ENCODE results near the gene RUFY2.
A peak's percentile ranks its signal among the peaks of the same experiment; 100 is the strongest.
"Not testable (repeated sequence)": the region's sequence is repeated elsewhere in the genome, so short reads cannot be mapped to it uniquely, and the experiment has no call there.

RUFY2 gene

DNA sequence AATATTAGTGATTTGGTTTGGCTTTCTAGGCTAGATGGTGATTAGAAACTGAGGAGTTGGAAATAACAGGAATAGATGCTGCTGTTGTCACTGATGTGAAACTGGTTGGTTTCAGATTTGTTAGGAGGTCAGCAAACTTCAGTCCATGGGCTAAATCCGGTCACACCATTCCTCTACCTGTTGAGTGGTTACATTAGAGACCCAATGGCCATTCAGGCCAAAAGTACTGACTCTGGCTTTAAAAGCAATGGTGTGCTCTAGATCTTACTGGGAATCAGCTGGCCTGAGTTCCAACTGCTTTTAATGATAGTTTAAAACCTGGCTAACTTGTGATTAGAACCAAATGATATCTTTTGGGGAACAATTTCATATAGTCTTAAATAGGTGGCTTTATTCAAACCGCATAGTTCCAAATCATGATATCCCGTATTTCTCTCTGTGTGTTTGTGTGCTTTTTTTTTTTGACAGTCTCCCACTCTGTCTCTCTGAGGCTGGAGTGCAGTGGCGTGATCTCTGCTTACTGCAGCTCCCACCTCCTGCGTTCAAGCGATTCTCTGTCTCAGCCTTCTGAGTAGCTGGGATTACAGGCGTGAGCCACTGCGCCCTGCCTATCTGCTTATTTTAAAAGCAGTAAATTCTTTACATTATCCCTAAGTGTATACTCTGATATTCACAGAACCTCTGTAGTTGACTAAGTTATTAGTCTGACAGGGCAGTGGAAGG lies 66.6 kb downstream of the RUFY2 start:
- Mint-ChIP-seq H3K9me3 (no peaks in the 10 kb centered on the region), H3K36me3 (ENCODE audit: low read depth) (peaks cover 76% of the 10 kb centered on the region), H3K4me1 (peaks cover 37% of the 10 kb centered on the region), H3K27me3 (no peaks in the 10 kb centered on the region), H3K27ac (peak overlapping the region; percentile 30), H3K4me3 (no peak overlapping the region)
- DNase-seq (no peak), ATAC-seq (no peak)

DNA sequence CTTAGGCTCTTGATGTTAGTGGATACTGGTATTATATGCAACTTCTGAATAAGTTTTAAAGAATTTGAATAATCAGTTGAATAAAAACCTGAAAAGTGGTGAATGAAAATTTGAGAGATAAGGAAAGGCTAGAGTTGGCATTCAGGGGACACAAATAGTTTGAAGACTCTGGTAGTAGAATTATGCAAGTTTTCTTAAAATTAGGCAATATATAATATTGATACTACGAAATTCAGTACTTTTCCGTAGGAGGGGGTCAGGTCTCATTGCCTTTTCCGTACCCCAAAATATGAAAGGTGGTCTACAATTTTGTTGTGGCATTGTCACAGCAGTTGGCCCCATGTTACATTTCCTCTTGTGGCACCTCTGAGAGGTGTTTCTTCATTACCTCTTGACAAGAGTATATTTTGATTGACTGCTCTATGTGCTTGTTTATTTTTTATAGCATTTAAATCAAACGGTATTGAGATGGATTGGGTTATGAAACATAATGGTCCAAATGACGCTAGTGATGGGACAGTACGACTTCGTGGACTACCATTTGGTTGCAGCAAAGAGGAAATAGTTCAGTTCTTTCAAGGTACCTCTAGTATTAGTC lies 70.2 kb downstream of the RUFY2 start:
- DNase-seq (no peak), ATAC-seq (no peak)
- peak overlapping the region; percentile 88 for H3K27ac Mint-ChIP-seq
- H3K36me3 Mint-ChIP-seq (ENCODE audit: low read depth), result peaks cover 80% of the 10 kb centered on the region
- H3K4me1 Mint-ChIP-seq, result peaks cover 45% of the 10 kb centered on the region
- H3K4me3 Mint-ChIP-seq, result peak overlapping the region; percentile 99
- no peaks in the 10 kb centered on the region for H3K9me3 Mint-ChIP-seq
- no peaks in the 10 kb centered on the region for H3K27me3 Mint-ChIP-seq

DNA sequence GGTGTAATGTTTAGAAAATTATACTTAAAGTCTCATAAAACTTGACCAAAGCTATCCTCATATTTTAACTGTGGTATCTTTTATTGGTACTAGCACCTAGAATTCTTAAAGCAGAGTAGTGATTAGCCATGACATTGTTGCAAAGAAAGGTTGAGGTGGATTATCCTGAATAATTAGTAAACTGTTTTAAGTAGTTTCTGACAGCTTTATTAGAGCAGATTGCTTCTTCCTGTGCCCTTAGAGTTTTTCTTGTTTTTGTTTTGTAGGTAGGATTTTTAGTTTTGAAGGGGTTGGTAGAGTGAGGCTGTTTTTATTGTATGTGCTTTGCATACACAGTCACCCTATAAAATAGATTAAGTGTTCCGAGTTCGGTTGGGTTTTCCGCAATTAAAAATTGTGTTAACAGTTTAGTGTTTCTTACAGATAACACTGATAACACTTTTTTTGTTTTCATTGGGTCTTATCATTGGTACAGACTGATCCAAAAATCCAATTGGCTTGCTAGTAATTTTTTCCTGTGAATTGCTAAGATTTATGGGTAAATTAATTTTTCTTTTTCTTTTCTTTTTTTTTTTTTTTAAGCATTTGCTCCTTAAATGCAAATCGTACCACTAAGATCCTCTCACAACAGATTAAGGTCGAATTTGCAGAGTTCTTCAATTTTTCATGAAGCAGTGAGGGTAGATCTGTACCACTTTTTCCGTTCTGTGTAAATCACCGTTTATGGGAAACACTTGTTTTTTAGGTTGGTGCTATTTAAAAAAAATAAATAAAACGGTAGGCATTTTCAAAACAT lies 72.2 kb downstream of the RUFY2 start:
- peaks cover 3% of the 10 kb centered on the region for H3K9me3 Mint-ChIP-seq
- peaks cover 60% of the 10 kb centered on the region for H3K4me1 Mint-ChIP-seq
- no peak for ATAC-seq
- H3K27ac Mint-ChIP-seq, result peak overlapping the region; percentile 43
- peak overlapping the region; percentile 99 for H3K4me3 Mint-ChIP-seq
- no peaks in the 10 kb centered on the region for H3K27me3 Mint-ChIP-seq
- DNase-seq, result no peak
- H3K36me3 Mint-ChIP-seq (ENCODE audit: low read depth), result peaks cover 65% of the 10 kb centered on the region

DNA sequence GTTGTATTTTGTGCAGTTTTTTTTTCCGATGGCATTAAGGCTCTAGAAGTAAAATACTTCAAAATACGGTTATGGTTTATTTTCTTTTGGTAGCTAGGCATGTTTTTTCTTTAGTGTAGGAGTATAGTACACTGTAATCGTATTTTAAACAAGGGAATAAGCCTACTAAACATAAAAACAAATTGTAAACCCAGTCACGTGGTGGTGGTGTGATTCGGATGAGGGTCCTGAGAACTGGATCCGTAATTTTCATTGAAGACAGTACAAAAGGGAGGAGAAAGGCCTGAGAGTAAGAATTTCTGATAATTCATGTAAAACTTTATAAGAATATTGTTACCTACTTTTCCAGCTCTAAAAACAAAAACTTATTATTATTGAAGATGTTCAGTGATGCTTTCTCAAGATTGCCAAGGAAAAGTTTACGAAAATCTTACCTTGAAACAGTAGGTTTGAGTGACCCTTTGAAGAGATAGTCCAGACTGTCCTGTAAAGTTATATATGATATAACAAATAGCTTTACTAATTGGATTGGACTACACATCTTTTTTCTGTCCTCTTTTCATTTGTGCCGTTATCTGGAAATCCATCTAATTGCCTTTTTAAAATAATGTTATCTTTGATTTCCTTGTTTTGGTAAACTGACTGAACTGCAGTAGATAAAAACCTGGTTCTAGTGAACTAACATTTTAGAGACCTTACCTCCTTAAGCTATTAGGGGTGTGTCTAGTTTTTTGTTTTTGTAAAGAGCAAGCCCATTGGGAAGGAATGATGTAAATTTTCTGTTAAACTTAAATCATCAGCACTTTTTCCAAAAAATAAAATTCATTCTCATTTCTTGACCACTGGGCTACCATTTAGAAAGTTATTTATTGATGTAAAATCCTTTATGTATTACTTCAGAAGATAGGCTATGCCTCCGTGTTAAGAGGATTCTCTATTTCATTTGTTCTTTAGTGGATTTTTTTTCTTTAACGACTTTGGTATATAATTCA lies 73.3 kb downstream of the RUFY2 start:
- Mint-ChIP-seq H3K9me3 (peaks cover 4% of the 10 kb centered on the region), H3K27ac (peak overlapping the region; percentile 100), H3K36me3 (ENCODE audit: low read depth) (peaks cover 55% of the 10 kb centered on the region), H3K4me1 (peaks cover 59% of the 10 kb centered on the region), H3K4me3 (peak overlapping the region; percentile 99), H3K27me3 (no peaks in the 10 kb centered on the region)
- ATAC-seq, result no peak
- DNase-seq, result no peak

DNA sequence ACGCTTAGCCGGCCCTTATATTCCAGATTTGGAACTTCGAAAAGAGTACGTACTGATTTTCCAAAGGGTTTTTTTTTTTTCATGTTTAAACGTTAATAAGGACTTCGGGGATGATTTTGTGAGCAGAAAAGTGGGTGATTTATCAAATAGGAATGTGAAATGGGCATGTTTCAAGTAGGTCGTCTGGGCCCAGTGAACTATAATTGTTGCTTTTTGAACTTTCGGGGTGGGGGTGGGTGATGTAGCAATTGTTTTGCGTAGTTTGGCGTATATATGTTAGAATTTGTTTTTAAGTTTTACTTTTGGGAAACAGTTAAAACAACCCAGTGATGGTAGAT lies 74.0 kb downstream of the RUFY2 start:
- no peak for DNase-seq
- peaks cover 4% of the 10 kb centered on the region for H3K9me3 Mint-ChIP-seq
- peak overlapping the region; percentile 100 for H3K27ac Mint-ChIP-seq
- ATAC-seq, result no peak
- no peaks in the 10 kb centered on the region for H3K27me3 Mint-ChIP-seq
- H3K36me3 Mint-ChIP-seq (ENCODE audit: low read depth), result peaks cover 50% of the 10 kb centered on the region
- peaks cover 63% of the 10 kb centered on the region for H3K4me1 Mint-ChIP-seq
- peak overlapping the region; percentile 99 for H3K4me3 Mint-ChIP-seq

DNA sequence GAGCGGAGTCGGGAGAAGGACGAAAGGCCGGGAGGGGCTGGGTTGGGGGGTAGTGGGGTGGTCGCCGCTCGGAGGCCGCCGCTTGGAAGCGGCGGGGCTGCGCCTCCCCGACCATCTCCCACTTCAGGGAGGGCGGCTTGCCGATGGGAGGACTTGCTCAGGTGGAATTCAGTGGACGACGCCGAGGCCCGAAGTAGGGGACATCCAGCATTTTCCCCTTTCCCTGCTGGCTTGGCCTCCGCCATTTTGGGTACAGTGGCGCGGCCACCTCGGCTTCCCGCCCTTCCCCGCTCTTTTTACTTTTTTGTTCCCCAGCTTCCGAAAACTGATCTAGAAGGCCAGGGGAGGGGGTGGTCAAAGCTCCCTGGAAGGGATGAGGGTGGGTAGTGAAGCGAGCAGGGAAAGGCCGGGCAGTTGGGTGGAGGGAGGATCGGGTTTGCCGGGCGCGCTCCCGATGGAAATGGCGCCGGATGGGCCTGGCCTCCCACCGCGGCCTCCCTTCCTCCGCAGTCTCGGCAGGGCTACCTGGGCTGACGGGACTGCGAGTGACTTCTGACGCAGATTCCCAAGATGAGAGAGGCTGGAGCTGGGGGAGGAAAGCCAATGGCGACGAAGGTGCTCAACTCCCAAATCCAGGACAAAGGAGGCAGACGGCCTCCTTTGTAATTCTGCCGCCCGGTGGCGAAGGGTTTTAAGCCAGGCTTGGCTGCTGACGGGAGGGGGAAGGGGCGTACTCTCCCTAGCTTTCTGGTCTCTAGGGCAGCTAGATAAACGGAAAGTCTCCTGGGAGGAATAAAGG lies 74.6 kb downstream of the RUFY2 start, which contains the start of gene PBLD:
PBLD (minus strand) TSS at position 670 of the 799 bp plus-strand sequence. CDS start 26,084 bp downstream, outside the sequence.
- H3K4me3 Mint-ChIP-seq, result peak within 1 kb of the TSS; percentile 99
- peak within 1 kb of the TSS; percentile 100 for H3K27ac Mint-ChIP-seq
- peaks cover 46% of the 10 kb centered on the region for H3K36me3 Mint-ChIP-seq (ENCODE audit: low read depth)
- ATAC-seq (peak; percentile 13), DNase-seq (peak; percentile 68)
- H3K9me3 Mint-ChIP-seq, result peaks cover 4% of the 10 kb centered on the region
- H3K4me1 Mint-ChIP-seq, result peaks cover 58% of the 10 kb centered on the region
- H3K27me3 Mint-ChIP-seq, result no peaks in the 10 kb centered on the region

DNA sequence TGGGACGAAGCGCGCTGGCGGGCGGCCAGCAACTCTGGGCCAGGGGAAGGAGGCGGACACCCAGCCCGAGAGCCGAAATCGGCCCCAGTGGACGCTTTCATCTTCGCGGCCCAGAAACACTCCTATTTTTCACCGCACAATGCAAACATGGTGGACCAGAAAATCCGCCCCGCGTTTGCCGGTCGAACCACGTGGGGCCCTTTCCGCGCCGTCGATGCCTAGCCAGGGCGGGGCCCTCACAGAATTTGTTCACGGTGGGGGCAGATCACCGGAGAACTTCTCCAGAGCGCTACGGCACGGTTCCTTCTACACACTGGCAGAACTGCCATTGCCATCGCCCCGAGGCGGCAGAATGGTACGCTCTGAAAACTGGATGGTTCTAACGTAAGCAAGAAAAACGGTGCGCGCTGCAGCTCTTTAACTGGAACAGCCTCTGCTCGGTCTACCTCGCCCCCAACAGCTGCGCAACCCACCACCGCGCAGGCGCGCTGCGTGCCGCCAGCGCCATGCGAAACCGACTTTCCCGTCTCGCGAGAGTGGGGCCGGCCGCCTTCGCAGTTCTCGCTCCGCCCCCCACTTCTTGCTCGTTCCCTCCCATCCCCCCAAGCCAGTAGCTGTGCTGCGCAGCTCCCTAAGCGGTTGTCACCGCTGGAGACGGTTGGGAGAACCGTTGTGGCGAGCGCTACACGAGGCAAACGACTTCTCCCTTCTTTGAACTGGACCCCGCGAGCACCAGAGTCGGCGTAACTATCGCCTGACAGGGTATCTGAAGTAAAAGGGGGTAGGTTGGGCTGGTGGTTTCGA lies 75.4 kb downstream of the RUFY2 start, which contains the start of gene HNRNPH3:
HNRNPH3 (plus strand) TSS at position 610 of the 804 bp plus-strand sequence. CDS start 5,158 bp downstream, outside the sequence.
- Mint-ChIP-seq H3K27me3 (no peaks in the 10 kb centered on the region), H3K9me3 (peaks cover 4% of the 10 kb centered on the region), H3K4me1 (peaks cover 51% of the 10 kb centered on the region), H3K27ac (peak within 1 kb of the TSS; percentile 100), H3K36me3 (ENCODE audit: low read depth) (peaks cover 40% of the 10 kb centered on the region), H3K4me3 (peak within 1 kb of the TSS; percentile 99)
- DNase-seq, result peak; percentile 99
- ATAC-seq, result peak; percentile 87

DNA sequence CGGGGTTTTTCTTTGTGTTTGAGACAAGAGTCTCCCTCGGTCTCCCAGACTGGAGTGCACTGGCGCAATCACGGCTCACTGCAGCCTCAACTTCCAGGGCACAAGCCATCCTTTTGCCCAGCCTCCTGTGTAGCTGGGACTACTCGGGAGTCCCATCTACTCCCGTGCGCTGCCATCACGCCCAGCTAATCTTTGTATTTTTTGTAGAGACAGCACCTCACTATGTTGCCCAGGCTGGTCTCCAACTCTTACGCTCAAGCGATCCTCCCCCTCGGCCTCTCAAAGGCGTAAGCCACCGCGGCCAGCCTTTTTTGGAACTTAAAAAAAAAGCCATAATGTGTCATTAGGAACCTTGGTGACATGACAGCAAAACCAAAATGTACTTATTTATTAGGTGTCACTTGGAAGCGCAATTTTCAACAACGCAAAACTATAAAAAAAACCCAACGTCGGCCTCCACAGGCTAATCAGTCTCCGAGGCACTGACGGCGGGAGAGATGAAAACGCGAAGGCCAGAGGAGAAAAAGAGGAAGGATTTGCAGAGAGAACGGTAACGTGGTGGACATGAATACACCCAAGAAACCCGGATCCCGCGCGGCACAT lies 76.1 kb downstream of the RUFY2 start:
- Mint-ChIP-seq H3K4me1 (peaks cover 44% of the 10 kb centered on the region), H3K9me3 (peaks cover 4% of the 10 kb centered on the region), H3K27me3 (no peaks in the 10 kb centered on the region), H3K4me3 (peak overlapping the region; percentile 99), H3K27ac (peak overlapping the region; percentile 100), H3K36me3 (ENCODE audit: low read depth) (peaks cover 35% of the 10 kb centered on the region)
- DNase-seq (no peak), ATAC-seq (no peak)

DNA sequence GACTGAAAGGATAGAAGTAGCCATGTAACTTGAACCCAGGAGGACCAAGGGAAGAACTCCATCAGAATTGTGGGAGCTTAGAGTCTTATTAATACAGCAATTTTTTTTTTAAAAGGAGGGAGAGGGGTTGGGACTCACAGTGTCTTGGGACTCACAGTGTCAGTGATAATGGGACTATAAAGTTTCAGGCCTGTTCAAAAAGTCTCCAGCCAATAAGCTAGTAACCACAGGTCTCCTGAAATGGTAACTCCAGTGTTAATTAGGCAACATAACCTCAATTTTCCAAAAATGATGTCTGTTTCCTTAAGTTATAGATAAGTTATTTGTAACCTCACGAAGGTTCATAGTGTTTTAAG lies 77.6 kb downstream of the RUFY2 start:
- no peak for DNase-seq
- Mint-ChIP-seq H3K36me3 (ENCODE audit: low read depth) (peaks cover 23% of the 10 kb centered on the region), H3K27me3 (no peaks in the 10 kb centered on the region), H3K4me3 (no peak overlapping the region), H3K4me1 (peaks cover 32% of the 10 kb centered on the region), H3K9me3 (peaks cover 4% of the 10 kb centered on the region), H3K27ac (no peak overlapping the region)
- ATAC-seq, result no peak

DNA sequence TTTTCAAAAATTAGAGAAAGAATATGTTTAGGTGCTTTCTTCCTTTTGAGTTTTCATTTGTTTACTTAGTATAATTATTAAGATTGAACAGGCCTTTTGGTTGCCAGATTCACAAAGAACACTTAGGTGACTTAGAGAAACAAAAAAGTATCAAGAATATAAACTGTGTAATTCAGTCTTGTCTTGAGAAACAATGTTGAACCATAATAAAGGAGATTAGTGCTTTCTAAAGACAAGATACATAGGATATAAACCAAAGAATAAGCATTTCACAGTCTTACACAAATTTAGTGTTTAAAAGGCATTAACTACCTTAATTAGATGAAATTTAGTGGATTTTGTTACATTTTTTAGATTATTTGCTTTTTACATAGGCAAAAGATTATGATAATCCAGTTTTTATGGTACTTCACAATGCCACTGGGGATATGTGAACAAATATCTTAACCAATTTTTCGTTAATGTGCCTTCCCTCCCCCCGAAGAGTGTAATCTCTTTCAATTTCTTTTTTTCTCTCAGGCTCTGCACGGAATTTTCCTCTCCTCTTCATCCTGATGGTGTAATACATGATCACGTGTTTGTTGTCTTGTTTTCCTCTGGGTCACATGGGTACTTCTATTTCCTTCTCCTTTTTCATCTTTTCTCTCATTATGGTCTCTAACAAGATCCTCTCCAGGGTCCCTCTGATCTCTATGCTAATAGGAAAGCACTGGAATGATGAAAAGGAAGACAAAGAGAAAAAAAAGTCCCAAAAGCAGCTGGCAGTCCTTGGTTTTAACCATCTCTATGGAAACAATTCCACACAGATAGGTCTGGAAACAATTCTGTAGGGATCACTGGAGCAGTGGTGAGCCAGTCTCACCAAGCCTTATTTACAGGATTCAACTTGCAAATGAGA lies 78.9 kb downstream of the RUFY2 start:
- Mint-ChIP-seq H3K4me3 (peak overlapping the region; percentile 41), H3K27ac (peak overlapping the region; percentile 56), H3K27me3 (no peaks in the 10 kb centered on the region), H3K9me3 (peaks cover 4% of the 10 kb centered on the region), H3K4me1 (peaks cover 28% of the 10 kb centered on the region), H3K36me3 (ENCODE audit: low read depth) (peaks cover 9% of the 10 kb centered on the region)
- DNase-seq (no peak), ATAC-seq (no peak)

DNA sequence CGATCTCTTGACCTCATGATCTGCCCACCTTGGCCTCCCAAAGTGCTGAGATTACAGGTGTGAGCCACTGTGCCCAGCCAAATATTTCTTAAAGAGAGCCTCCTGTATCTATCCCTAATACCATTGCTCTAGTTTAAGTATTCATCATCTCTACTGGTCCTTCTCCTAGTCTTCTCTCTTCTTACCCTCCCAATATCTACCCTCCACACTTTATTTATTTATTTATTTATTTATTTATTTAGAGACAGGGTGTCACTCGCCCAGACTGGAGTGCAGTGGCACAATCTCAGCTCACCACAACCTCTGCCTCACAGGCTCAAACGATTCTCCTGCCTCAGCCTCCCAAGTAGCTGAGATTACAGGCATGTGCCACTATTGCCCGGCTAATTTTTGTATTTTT lies 82.7 kb downstream of the RUFY2 start:
- not testable (repeated sequence) for H3K4me3 Mint-ChIP-seq; H3K4me1 Mint-ChIP-seq; DNase-seq; H3K27ac Mint-ChIP-seq; H3K9me3 Mint-ChIP-seq; H3K27me3 Mint-ChIP-seq; H3K36me3 Mint-ChIP-seq (ENCODE audit: low read depth); ATAC-seq
